ENCODE results near the gene MYO5C. TPM values are rescaled to one million over a fixed set of nuclear protein-coding genes. Genes with fewer than 3 reads are reported as not detected.

MYO5C gene
- total and polyA plus RNA-seq, 2 donors from 2014 or later = 4.6 to 41.6 TPM

GRCh38 chr15:52318729-52319500, 23.3 kb upstream of the MYO5C start:
- Histone ChIP-seq H3K36me3 (ENCODE audit: control insufficient read depth in 2 of 3, insufficient read depth in 3 of 3, low read length in 3 of 3) (peaks cover 0 to 5% (median 4%) of the 10 kb centered on the region in 3 donors), H3K9ac (ENCODE audit: low read length in 3 of 3) (no peak overlapping the region)

GRCh38 chr15:52317688-52318087, 22.1 kb upstream of the MYO5C start:
- DNase-seq (no peak), FAIRE-seq (no peak)
- intact Hi-C loops (cut with DNase I) = no loop called here
- no peak overlapping the region for H3K27ac ChIP-seq (ENCODE audit: low read depth in 2 of 2, low read length in 2 of 2)
- no peak for TF ChIP-seq CTCF (IDR thresholded peaks at IDR 0.05; ENCODE audit: borderline replicate concordance, extremely low read depth, insufficient read depth)
- no peaks in the 10 kb centered on the region for H3K4me1 ChIP-seq (ENCODE audit: control insufficient read depth in 2 of 3, insufficient read depth in 2 of 3, low read depth in 1 of 3, low read length in 3 of 3)
- no peak overlapping the region for H3K4me3 ChIP-seq (ENCODE audit: low read length in 3 of 3)
- peaks cover 0 to 9% (median 4%) of the 10 kb centered on the region in 3 donors for H3K36me3 ChIP-seq (ENCODE audit: control insufficient read depth in 2 of 3, insufficient read depth in 3 of 3, low read length in 3 of 3)
- H3K9me3 ChIP-seq (ENCODE audit: control insufficient read depth in 2 of 3, insufficient read depth in 1 of 3, low read length in 3 of 3) = no peaks in the 10 kb centered on the region
- H3K9ac ChIP-seq (ENCODE audit: low read length in 3 of 3) = no peak overlapping the region
- no peaks in the 10 kb centered on the region for H3K27me3 ChIP-seq (ENCODE audit: control insufficient read depth, insufficient read depth, low read length)

More at GRCh38 chr15:52318729-52319500, 23.3 kb upstream of the MYO5C start:
- Histone ChIP-seq H3K27ac (ENCODE audit: low read depth in 2 of 2, low read length in 2 of 2) (no peak overlapping the region), H3K4me3 (ENCODE audit: low read length in 3 of 3) (no peak overlapping the region), H3K9me3 (ENCODE audit: control insufficient read depth in 2 of 3, insufficient read depth in 1 of 3, low read length in 3 of 3) (no peaks in the 10 kb centered on the region), H3K27me3 (ENCODE audit: control insufficient read depth, insufficient read depth, low read length) (no peaks in the 10 kb centered on the region), H3K4me1 (ENCODE audit: control insufficient read depth in 2 of 3, insufficient read depth in 2 of 3, low read depth in 1 of 3, low read length in 3 of 3) (no peaks in the 10 kb centered on the region)
- intact Hi-C loops (cut with DNase I) = no loop called here
- FAIRE-seq (no peak), DNase-seq (peak in 1 of 5 donors; percentile 63)
- no peak for TF ChIP-seq CTCF (IDR thresholded peaks at IDR 0.05; ENCODE audit: borderline replicate concordance, extremely low read depth, insufficient read depth)

DNA sequence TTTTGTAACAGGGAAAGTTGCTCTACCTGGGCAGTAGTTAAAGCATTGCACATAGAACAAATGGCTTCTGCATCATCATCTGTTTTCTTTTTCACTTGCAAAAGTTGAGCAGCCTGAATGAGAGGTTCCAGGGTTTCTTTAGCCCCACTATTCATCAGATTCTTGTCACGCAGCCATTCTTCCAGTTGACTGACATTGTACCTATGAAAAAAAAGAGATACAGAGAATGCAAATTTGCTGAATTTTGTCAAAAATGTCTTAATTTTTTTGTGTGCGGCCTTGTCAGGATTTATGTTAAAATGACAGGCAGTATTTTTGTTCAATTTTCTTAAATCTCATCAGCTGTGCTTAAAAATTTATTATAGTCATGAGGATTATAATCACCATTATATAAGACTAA, 21.4 kb upstream of the MYO5C start:
- H3K9me3 ChIP-seq (ENCODE audit: control insufficient read depth in 2 of 3, insufficient read depth in 1 of 3, low read length in 3 of 3) = no peaks in the 10 kb centered on the region
- H3K27ac ChIP-seq (ENCODE audit: low read depth in 2 of 2, low read length in 2 of 2) = no peak overlapping the region
- peaks cover 0 to 8% (median 4%) of the 10 kb centered on the region in 3 donors for H3K36me3 ChIP-seq (ENCODE audit: control insufficient read depth in 2 of 3, insufficient read depth in 3 of 3, low read length in 3 of 3)
- intact Hi-C loops (cut with DNase I) = no loop called here
- H3K9ac ChIP-seq (ENCODE audit: low read length in 3 of 3) = no peak overlapping the region
- no peak overlapping the region for H3K4me3 ChIP-seq (ENCODE audit: low read length in 3 of 3)
- no peak for DNase-seq
- no peak for FAIRE-seq
- no peaks in the 10 kb centered on the region for H3K27me3 ChIP-seq (ENCODE audit: control insufficient read depth, insufficient read depth, low read length)
- TF ChIP-seq CTCF (IDR thresholded peaks at IDR 0.05; ENCODE audit: borderline replicate concordance, extremely low read depth, insufficient read depth) = no peak
- no peaks in the 10 kb centered on the region for H3K4me1 ChIP-seq (ENCODE audit: control insufficient read depth in 2 of 3, insufficient read depth in 2 of 3, low read depth in 1 of 3, low read length in 3 of 3)
